ENCODE data around the gene TBCC. TPM values are rescaled to one million over a fixed set of nuclear protein-coding genes. Genes with fewer than 3 reads are reported as not detected.

Gene TBCC
- total and polyA plus RNA-seq, 2 experiments from 2014 or later: 30.2 to 31.5 TPM

DNA sequence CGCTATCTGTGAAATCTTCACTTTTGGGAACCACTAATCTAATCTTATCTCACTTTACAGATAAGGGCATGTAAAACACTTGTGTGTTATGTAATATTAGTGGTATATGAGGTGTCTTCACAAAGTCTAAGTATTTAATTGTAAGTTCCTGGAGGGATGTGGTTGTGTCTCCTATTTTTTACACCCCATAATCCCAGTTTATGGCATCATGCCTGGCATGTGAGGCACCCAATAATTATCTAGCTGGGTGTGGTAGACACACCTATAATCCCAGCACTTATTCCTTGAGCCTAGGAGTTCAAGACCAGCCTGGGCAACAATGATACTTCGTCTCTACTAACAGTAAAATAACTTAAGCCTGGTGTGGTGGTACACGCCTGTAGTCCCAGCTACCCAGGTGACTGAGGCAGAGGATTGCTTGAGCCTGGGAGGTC, 16.5 kb upstream of the TBCC start:
- WGBS (ENCODE audit: low lambda C conversion rate, missing lambda C conversion rate): 67% methylated on average over 3 of the region's 3 CpGs
- Histone ChIP-seq H3K4me1 (ENCODE audit: insufficient read depth) (no peaks in the 10 kb centered on the region), H3K27me3 (no peaks in the 10 kb centered on the region), H2AFZ (no peak overlapping the region), H3K79me2 (no peaks in the 10 kb centered on the region), H4K20me1 (ENCODE audit: insufficient read depth, poor library complexity, severe bottlenecking) (no peaks in the 10 kb centered on the region), H3K9me2 (replicated peaks; ENCODE audit: insufficient read depth) (no peaks in the 10 kb centered on the region), H3K36me3 (replicated peaks; ENCODE audit: insufficient read depth, low read depth) (no peaks in the 10 kb centered on the region), H3K4me2 (no peak overlapping the region), H3K4me3 (no peak overlapping the region), H3K27ac (peak overlapping the region; percentile 41), H3K9me3 (ENCODE audit: low read depth) (no peaks in the 10 kb centered on the region)
- DNase-seq (ENCODE audit: low spot score): no peak
- no peak for TF ChIP-seq EZH2 (IDR thresholded peaks at IDR 0.05; ENCODE audit: borderline replicate concordance)
- no peak for TF ChIP-seq EZH2phosphoT487 (IDR thresholded peaks at IDR 0.05; ENCODE audit: low read depth, severe bottlenecking, unreplicated experiment)
- TF ChIP-seq CTCF (IDR thresholded peaks at IDR 0.05; ENCODE audit: poor library complexity): no peak

GRCh38 chr6:42761287-42762067, 15.6 kb upstream of the TBCC start:
- TF ChIP-seq EZH2 (IDR thresholded peaks at IDR 0.05; ENCODE audit: borderline replicate concordance): no peak
- TF ChIP-seq CTCF (IDR thresholded peaks at IDR 0.05; ENCODE audit: poor library complexity): no peak
- no peak for TF ChIP-seq EZH2phosphoT487 (IDR thresholded peaks at IDR 0.05; ENCODE audit: low read depth, severe bottlenecking, unreplicated experiment)
- no peak for DNase-seq (ENCODE audit: low spot score)
- Histone ChIP-seq H3K27me3 (no peaks in the 10 kb centered on the region), H2AFZ (no peak overlapping the region), H3K4me3 (no peak overlapping the region), H3K36me3 (replicated peaks; ENCODE audit: insufficient read depth, low read depth) (no peaks in the 10 kb centered on the region), H3K9me2 (replicated peaks; ENCODE audit: insufficient read depth) (no peaks in the 10 kb centered on the region), H3K79me2 (no peaks in the 10 kb centered on the region), H3K9me3 (ENCODE audit: low read depth) (no peaks in the 10 kb centered on the region), H3K4me1 (ENCODE audit: insufficient read depth) (no peaks in the 10 kb centered on the region), H3K4me2 (no peak overlapping the region), H3K27ac (peak overlapping the region; percentile 28), H4K20me1 (ENCODE audit: insufficient read depth, poor library complexity, severe bottlenecking) (no peaks in the 10 kb centered on the region)
- WGBS (ENCODE audit: low lambda C conversion rate, missing lambda C conversion rate): 86% methylated on average over 8 of the region's 8 CpGs

DNA sequence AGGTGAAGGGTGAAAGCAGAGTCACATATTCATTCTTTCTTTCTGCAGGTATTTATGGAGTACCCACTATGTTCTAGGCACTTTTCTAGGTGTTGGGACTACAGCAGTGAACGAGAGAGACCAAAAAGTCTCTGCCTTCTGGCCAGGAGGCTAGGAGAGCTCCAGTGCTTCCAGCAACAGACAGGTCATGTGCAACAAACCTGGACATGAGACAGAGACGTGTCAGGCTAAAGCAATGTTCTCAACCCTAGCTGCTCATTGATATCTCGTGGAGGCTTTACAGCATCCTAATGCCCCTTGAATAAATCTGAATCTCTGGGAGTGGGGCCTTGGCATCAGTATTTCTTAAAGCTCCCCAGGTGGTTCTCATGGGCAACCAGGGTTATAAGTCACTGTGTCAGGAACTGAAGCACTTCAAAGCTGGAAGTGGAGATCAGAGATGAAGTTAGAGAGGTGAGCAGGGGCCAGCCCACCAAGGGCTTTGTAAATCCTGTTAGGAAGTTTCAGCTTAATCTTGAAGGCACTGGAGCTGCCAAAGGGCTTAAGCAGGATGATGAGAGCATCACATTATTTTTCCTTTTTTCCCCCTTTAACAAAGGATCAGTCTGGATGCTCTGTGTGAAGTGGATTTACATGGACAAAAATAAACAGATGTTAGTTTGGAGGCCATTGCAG, 13.0 kb upstream of the TBCC start:
- no peak overlapping the region for H3K4me3 ChIP-seq
- H3K79me2 ChIP-seq: no peaks in the 10 kb centered on the region
- no peak overlapping the region for H2AFZ ChIP-seq
- H3K4me2 ChIP-seq: no peak overlapping the region
- H4K20me1 ChIP-seq (ENCODE audit: insufficient read depth, poor library complexity, severe bottlenecking): no peaks in the 10 kb centered on the region
- no peaks in the 10 kb centered on the region for H3K36me3 ChIP-seq (replicated peaks; ENCODE audit: insufficient read depth, low read depth)
- no peaks in the 10 kb centered on the region for H3K27me3 ChIP-seq
- H3K9me2 ChIP-seq (replicated peaks; ENCODE audit: insufficient read depth): no peaks in the 10 kb centered on the region
- no peaks in the 10 kb centered on the region for H3K9me3 ChIP-seq (ENCODE audit: low read depth)
- DNase-seq (ENCODE audit: low spot score): no peak
- no peak for TF ChIP-seq EZH2phosphoT487 (IDR thresholded peaks at IDR 0.05; ENCODE audit: low read depth, severe bottlenecking, unreplicated experiment)
- no peak for TF ChIP-seq EZH2 (IDR thresholded peaks at IDR 0.05; ENCODE audit: borderline replicate concordance)
- TF ChIP-seq CTCF (IDR thresholded peaks at IDR 0.05; ENCODE audit: poor library complexity): no peak
- no peak overlapping the region for H3K27ac ChIP-seq
- H3K4me1 ChIP-seq (ENCODE audit: insufficient read depth): no peaks in the 10 kb centered on the region
- 80% methylated on average over 3 of the region's 3 CpGs for WGBS (ENCODE audit: low lambda C conversion rate, missing lambda C conversion rate)

Measured in hepatocyte (in vitro differentiated cells).